SH-SY5Y (cell line): Measurements from ENCODE around the gene RBCK1.

Experiments used
- GATA2 ChIP-seq: IDR thresholded peaks from 2 replicates; pipeline ENCODE4 v1.6.1; 2011; ENCODE audit warnings: mild to moderate bottlenecking, low read depth, low read length
- GATA3 ChIP-seq: IDR thresholded peaks from 2 replicates; pipeline ENCODE4 v1.6.1; 2011; ENCODE audit warnings: low read depth, mild to moderate bottlenecking, low read length, moderate library complexity

Gene RBCK1

GRCh38 chr20:387520-387919, 20.6 kb upstream of the RBCK1 start:
- no peak for TF ChIP-seq GATA3
- TF ChIP-seq GATA2 = no peak

GRCh38 chr20:388034-388994, 19.8 kb upstream of the RBCK1 start:
- TF ChIP-seq GATA3 = no peak
- no peak for TF ChIP-seq GATA2

GRCh38 chr20:389220-389619, 18.9 kb upstream of the RBCK1 start:
- TF ChIP-seq GATA3 (no peak), GATA2 (no peak)

GRCh38 chr20:391041-391711, 16.9 kb upstream of the RBCK1 start:
- TF ChIP-seq GATA2 = no peak
- TF ChIP-seq GATA3 = no peak

- TF ChIP-seq GATA2 (no peak), GATA3 (no peak)
Observed at GRCh38 chr20:396252-396618, 11.9 kb upstream of the RBCK1 start.

- TF ChIP-seq GATA3 (no peak), GATA2 (no peak)
Observed at GRCh38 chr20:396619-397431, 11.3 kb upstream of the RBCK1 start.

- TF ChIP-seq GATA3 = no peak
- no peak for TF ChIP-seq GATA2
Observed at GRCh38 chr20:397432-398237, 10.5 kb upstream of the RBCK1 start.

- no peak for TF ChIP-seq GATA2
- TF ChIP-seq GATA3 = no peak
Observed at GRCh38 chr20:399182-399707, 8.9 kb upstream of the RBCK1 start.

- no peak for TF ChIP-seq GATA3
- peak; percentile 34; the same call in 1 of the 2 replicates for TF ChIP-seq GATA2
Observed at GRCh38 chr20:400128-400453, 8.0 kb upstream of the RBCK1 start.

GRCh38 chr20:400454-401275, 7.4 kb upstream of the RBCK1 start:
- TF ChIP-seq GATA3 (no peak), GATA2 (no peak)

GRCh38 chr20:401682-402495, 6.2 kb upstream of the RBCK1 start:
- TF ChIP-seq GATA3 = no peak
- TF ChIP-seq GATA2 = no peak

- TF ChIP-seq GATA3 (no peak), GATA2 (no peak)
Observed at GRCh38 chr20:402496-402885, 5.6 kb upstream of the RBCK1 start.
